PC-9 (cell line): Measurements from ENCODE around the gene E2F6.

Experiments used
- CTCF ChIP-seq: fragments of 200-600 bp; sonication (generic); conservative IDR thresholded peaks from 2 replicates; pipeline ENCODE4 v1.6.1; 2017; ENCODE audit warnings: mixed run types, antibody characterized with exemption, mild to moderate bottlenecking, moderate library complexity
- EZH2 ChIP-seq: fragments of 200-600 bp; sonication (generic); IDR thresholded peaks from 2 replicates; pipeline ENCODE4 v1.8.0; 2017; ENCODE audit warnings: antibody characterized with exemption, low read depth

DNA sequence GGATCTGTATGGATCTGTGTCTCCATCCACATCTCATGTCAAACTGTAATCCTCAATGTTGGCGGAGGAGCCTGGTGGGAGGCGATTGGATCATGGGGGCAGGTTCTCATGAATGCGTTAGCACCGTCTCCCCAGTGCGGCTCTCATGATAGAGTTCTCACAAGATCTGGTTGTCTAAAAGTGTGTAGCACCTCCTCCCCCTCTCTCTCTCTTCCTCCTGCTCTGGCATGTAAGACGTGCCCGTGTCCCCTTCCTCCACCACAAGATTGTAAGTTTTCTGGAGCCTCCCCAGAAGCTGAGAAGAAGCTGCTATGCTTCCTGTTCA lies 66.6 kb downstream of the E2F6 start:
- TF ChIP-seq CTCF (no peak), EZH2 (no peak)
